Mesothelial cell of epicardium (in vitro differentiated cells): Measurements from ENCODE around the gene NOTCH1. TPM values are rescaled to one million over a fixed set of nuclear protein-coding genes. Genes with fewer than 3 reads are reported as not detected.

Experiments
- DNase-seq, 2 experiments: peaks; one replicate each; pipeline ENCODE4 v3.0.0; 2021; ENCODE audit warnings: low spot score in 2 of 2; ENCODE audit not compliant: unreplicated experiment in 2 of 2
- H3K27ac Mint-ChIP-seq: 2 replicates; pipeline ENCODE4 v1.8.0; 2021; ENCODE audit warnings: mixed read lengths
- H3K27me3 Mint-ChIP-seq: 2 replicates; pipeline ENCODE4 v1.8.0; 2021; ENCODE audit warnings: low read depth, mixed read lengths
- H3K36me3 Mint-ChIP-seq: 2 replicates; pipeline ENCODE4 v1.8.0; 2021; ENCODE audit warnings: mixed read lengths
- H3K4me1 Mint-ChIP-seq: 2 replicates; pipeline ENCODE4 v1.8.0; 2021; ENCODE audit warnings: mixed read lengths
- H3K4me3 Mint-ChIP-seq: 2 replicates; pipeline ENCODE4 v1.8.0; 2021; ENCODE audit warnings: mild to moderate bottlenecking, moderate library complexity, mixed read lengths
- H3K9me3 Mint-ChIP-seq: 2 replicates; pipeline ENCODE4 v1.8.0; 2021; ENCODE audit warnings: mixed read lengths
- total RNA-seq: library from RNA; stranded (reverse); gene quantifications from 3 replicates; pipeline ENCODE4 v1.2.1, GENCODE V29; 2021
- TF ChIP-seq, protein P1 (sequence below): fragments of 200-600 bp; sonication (generic); IDR thresholded peaks from one replicate; pipeline ENCODE4 v1.5.0; 2021; ENCODE audit warnings: antibody characterized with exemption; ENCODE audit not compliant: unreplicated experiment

The NOTCH1 gene
- total RNA-seq, 1 donor from 2014 or later: 107 TPM

- H3K27ac Mint-ChIP-seq: no peak overlapping the region
- no peaks in the 10 kb centered on the region for H3K27me3 Mint-ChIP-seq
- TF ChIP-seq, protein P1, sequence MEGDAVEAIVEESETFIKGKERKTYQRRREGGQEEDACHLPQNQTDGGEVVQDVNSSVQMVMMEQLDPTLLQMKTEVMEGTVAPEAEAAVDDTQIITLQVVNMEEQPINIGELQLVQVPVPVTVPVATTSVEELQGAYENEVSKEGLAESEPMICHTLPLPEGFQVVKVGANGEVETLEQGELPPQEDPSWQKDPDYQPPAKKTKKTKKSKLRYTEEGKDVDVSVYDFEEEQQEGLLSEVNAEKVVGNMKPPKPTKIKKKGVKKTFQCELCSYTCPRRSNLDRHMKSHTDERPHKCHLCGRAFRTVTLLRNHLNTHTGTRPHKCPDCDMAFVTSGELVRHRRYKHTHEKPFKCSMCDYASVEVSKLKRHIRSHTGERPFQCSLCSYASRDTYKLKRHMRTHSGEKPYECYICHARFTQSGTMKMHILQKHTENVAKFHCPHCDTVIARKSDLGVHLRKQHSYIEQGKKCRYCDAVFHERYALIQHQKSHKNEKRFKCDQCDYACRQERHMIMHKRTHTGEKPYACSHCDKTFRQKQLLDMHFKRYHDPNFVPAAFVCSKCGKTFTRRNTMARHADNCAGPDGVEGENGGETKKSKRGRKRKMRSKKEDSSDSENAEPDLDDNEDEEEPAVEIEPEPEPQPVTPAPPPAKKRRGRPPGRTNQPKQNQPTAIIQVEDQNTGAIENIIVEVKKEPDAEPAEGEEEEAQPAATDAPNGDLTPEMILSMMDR: no peak
- no peaks in the 10 kb centered on the region for H3K9me3 Mint-ChIP-seq
- H3K4me1 Mint-ChIP-seq: no peaks in the 10 kb centered on the region
- no peak overlapping the region for H3K4me3 Mint-ChIP-seq
- peaks cover 20% of the 10 kb centered on the region for H3K36me3 Mint-ChIP-seq
- DNase-seq: no peak
Measured at GRCh38 chr9:136473354-136473721, 72.5 kb downstream of the NOTCH1 start.

DNA sequence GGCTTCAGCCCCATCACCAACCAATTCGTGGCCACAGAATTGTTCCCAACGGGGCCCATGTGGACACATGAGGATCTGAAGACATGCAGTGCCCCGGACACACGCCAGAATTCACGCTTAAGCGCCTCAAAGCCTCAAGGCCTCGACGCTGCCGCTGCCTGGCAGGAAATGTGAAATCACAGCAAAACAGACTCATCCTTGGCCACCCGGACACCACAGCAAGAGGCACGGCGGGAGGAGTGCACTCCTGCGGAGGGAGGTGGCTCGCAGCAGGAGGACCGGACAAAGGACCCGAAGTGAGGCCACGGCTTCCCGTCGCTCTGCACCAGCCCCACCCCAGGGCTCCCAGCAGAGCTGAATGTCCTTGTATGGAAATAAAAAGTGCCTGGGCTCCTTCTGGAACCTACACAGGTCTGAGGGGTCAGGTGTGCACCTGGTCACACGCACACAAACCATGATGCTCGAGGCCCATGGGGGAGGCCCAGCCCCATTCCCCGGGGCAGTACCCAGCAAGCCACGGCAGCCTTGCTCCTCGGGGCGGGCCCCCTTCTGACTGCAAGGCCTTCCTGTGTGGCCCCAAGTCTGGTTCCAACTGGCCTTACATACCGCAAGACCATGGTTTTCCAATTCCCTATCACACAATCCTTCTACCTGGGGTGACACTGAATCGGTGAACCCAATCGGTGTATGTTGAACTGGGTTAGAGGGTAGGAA, 73.1 kb downstream of the NOTCH1 start:
- Mint-ChIP-seq H3K4me1 (no peaks in the 10 kb centered on the region), H3K27ac (no peak overlapping the region), H3K4me3 (no peak overlapping the region), H3K9me3 (no peaks in the 10 kb centered on the region), H3K36me3 (peaks cover 20% of the 10 kb centered on the region), H3K27me3 (no peaks in the 10 kb centered on the region)
- no peak for DNase-seq
- TF ChIP-seq, protein P1: no peak

- Mint-ChIP-seq H3K27me3 (no peaks in the 10 kb centered on the region), H3K4me3 (no peak overlapping the region), H3K27ac (no peak overlapping the region), H3K9me3 (no peaks in the 10 kb centered on the region), H3K36me3 (peaks cover 18% of the 10 kb centered on the region), H3K4me1 (no peaks in the 10 kb centered on the region)
- TF ChIP-seq, protein P1: no peak
- DNase-seq: no peak
Measured at GRCh38 chr9:136471802-136472487, 73.9 kb downstream of the NOTCH1 start.

DNA sequence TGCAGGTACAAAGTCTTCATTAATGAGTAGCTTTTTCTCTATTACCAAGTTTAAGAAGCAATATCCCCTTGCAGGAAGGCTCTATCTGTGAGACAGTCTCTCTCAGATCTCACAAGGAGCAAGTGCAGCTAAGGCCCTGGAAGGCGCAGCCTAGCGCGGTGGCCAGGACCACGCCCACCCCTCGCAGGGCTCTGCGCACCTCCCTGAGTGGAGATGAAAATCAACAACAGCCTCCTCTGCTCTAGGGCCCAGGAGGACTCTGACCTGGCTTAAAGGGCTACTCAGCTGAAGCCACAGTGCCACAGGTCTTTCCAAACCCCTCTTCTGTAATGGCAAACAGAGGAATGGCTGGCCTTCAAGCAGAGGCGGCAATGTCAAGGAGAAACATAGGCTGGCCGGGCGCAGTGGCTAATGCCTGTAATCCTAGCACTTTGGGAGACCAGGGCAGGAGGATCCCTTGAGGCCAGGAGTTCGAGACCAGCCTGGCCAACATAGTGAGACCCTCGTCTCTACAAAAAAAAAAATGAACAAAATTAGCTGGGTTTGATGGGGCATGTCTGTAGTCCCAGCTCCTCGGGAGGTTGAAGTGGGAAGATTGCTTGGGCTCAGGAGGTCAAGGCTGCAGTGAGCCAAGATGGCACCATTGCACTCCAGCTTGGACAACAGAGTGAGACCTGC, 74.9 kb downstream of the NOTCH1 start:
- H3K9me3 Mint-ChIP-seq: no peaks in the 10 kb centered on the region
- TF ChIP-seq, protein P1: no peak
- no peaks in the 10 kb centered on the region for H3K4me1 Mint-ChIP-seq
- no peak overlapping the region for H3K27ac Mint-ChIP-seq
- H3K4me3 Mint-ChIP-seq: no peak overlapping the region
- no peak for DNase-seq
- no peaks in the 10 kb centered on the region for H3K27me3 Mint-ChIP-seq
- peaks cover 23% of the 10 kb centered on the region for H3K36me3 Mint-ChIP-seq

GRCh38 chr9:136470356-136470755, 75.5 kb downstream of the NOTCH1 start:
- H3K4me3 Mint-ChIP-seq: no peak overlapping the region
- no peaks in the 10 kb centered on the region for H3K4me1 Mint-ChIP-seq
- H3K27me3 Mint-ChIP-seq: no peaks in the 10 kb centered on the region
- DNase-seq: no peak
- TF ChIP-seq, protein P1: no peak
- no peaks in the 10 kb centered on the region for H3K9me3 Mint-ChIP-seq
- H3K27ac Mint-ChIP-seq: no peak overlapping the region
- H3K36me3 Mint-ChIP-seq: peaks cover 20% of the 10 kb centered on the region
